ENCODE results near the gene MYCBP2. TPM values are rescaled to one million over a fixed set of nuclear protein-coding genes. Genes with fewer than 3 reads are reported as not detected.

The MYCBP2 gene
- polyA plus RNA-seq, 2 of the 4 experiments (the other 2 are of a cell fraction): 15.8 to 37.8 TPM

GRCh38 chr13:77222909-77223308, 104.0 kb downstream of the MYCBP2 start:
- CTCF ChIA-PET: no interaction called here
- Histone ChIP-seq H3K4me2 (no peak overlapping the region), H3K4me3 (no peak overlapping the region), H3K9me3 (no peaks in the 10 kb centered on the region), H3K4me1 (no peaks in the 10 kb centered on the region), H3K27ac (no peak overlapping the region)
- DNase-seq (ENCODE audit: low read depth in 1 of 2, low spot score in 1 of 2) (no peak), FAIRE-seq (no peak), ATAC-seq (no peak)
- TF ChIP-seq NPAS2 (CRISPR knock-in tag; IDR thresholded peaks at IDR 0.05; ENCODE audit: borderline replicate concordance) (no peak), HOXB13 (CRISPR knock-in tag; IDR thresholded peaks at IDR 0.05; ENCODE audit: low read depth) (no peak), KDM5A (IDR thresholded peaks at IDR 0.05) (no peak), USF2 (IDR thresholded peaks at IDR 0.05) (no peak), EHMT2 (IDR thresholded peaks at IDR 0.05; ENCODE audit: low read depth) (no peak), RAD21 (conservative IDR thresholded peaks at IDR 0.05 in 1 of 2, IDR thresholded peaks at IDR 0.05 in 1 of 2) (no peak), BHLHE40 (IDR thresholded peaks at IDR 0.05; ENCODE audit: low read depth, low read length) (no peak), SREBF2 (IDR thresholded peaks at IDR 0.05) (no peak), FOSB (CRISPR knock-in tag; IDR thresholded peaks at IDR 0.05) (no peak), RARB (CRISPR knock-in tag; IDR thresholded peaks at IDR 0.05) (no peak), SMC3 (IDR thresholded peaks at IDR 0.05) (no peak), MAFK (IDR thresholded peaks at IDR 0.05; ENCODE audit: partially characterized antibody) (no peak), JUN (IDR thresholded peaks at IDR 0.05) (no peak)
- TF ChIP-seq, protein P1, sequence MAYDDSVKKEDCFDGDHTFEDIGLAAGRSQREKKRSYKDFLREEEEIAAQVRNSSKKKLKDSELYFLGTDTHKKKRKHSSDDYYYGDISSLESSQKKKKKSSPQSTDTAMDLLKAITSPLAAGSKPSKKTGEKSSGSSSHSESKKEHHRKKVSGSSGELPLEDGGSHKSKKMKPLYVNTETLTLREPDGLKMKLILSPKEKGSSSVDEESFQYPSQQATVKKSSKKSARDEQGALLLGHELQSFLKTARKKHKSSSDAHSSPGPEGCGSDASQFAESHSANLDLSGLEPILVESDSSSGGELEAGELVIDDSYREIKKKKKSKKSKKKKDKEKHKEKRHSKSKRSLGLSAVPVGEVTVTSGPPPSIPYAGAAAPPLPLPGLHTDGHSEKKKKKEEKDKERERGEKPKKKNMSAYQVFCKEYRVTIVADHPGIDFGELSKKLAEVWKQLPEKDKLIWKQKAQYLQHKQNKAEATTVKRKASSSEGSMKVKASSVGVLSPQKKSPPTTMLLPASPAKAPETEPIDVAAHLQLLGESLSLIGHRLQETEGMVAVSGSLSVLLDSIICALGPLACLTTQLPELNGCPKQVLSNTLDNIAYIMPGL (CRISPR knock-in tag; IDR thresholded peaks at IDR 0.05; ENCODE audit: borderline replicate concordance): no peak
- POLR2A ChIA-PET: no interaction called here
- 91% methylated on average over 3 of the region's 3 CpGs for WGBS (ENCODE audit: missing lambda C conversion rate)

DNA sequence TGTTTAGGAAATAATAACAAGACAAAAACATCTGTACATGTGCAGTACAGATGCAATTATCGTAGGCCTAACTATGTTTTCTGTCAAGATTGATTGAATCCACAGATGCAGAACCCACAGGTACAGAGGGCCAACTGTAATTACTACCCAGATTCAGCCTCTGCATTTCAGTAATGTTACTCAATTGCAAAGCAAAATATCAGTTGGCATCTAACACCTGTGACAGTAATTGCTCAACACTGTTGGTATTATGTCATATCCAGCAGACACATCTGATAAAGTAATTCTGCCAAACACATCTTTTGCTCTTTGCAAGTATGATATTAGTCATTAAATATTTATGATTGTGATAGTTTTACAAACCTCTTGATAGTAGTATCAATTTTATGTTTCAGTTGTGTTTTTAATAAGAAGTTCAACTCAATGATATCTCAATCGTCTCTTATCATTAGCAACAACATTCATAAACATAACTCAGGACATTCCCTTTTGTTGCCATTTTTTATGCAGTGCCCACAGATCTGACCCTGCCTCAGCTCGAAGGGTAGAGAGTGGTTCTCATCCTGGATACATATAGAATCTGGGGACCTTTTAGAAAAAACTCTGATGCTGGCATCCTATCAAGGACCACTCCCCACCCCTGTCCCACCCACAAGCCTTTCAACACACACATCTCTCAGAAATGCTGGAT, 104.7 kb downstream of the MYCBP2 start:
- FAIRE-seq: no peak
- no peak for ATAC-seq
- Histone ChIP-seq H3K27ac (no peak overlapping the region), H3K4me1 (no peaks in the 10 kb centered on the region), H3K4me2 (no peak overlapping the region), H3K9me3 (no peaks in the 10 kb centered on the region), H3K4me3 (no peak overlapping the region)
- ChIA-PET CTCF (no interaction called here), POLR2A (no interaction called here)
- DNase-seq (ENCODE audit: low read depth in 1 of 2, low spot score in 1 of 2): no peak
- TF ChIP-seq CEBPB (IDR thresholded peaks at IDR 0.05) (no peak), BHLHE40 (IDR thresholded peaks at IDR 0.05; ENCODE audit: low read depth, low read length) (no peak), RNF2 (IDR thresholded peaks at IDR 0.05; ENCODE audit: borderline replicate concordance, low read depth) (no peak), JUNB (IDR thresholded peaks at IDR 0.05) (no peak), CHD4 (IDR thresholded peaks at IDR 0.05; ENCODE audit: borderline replicate concordance) (no peak), ZC3H11A (IDR thresholded peaks at IDR 0.05) (no peak)
- TF ChIP-seq, protein P2, sequence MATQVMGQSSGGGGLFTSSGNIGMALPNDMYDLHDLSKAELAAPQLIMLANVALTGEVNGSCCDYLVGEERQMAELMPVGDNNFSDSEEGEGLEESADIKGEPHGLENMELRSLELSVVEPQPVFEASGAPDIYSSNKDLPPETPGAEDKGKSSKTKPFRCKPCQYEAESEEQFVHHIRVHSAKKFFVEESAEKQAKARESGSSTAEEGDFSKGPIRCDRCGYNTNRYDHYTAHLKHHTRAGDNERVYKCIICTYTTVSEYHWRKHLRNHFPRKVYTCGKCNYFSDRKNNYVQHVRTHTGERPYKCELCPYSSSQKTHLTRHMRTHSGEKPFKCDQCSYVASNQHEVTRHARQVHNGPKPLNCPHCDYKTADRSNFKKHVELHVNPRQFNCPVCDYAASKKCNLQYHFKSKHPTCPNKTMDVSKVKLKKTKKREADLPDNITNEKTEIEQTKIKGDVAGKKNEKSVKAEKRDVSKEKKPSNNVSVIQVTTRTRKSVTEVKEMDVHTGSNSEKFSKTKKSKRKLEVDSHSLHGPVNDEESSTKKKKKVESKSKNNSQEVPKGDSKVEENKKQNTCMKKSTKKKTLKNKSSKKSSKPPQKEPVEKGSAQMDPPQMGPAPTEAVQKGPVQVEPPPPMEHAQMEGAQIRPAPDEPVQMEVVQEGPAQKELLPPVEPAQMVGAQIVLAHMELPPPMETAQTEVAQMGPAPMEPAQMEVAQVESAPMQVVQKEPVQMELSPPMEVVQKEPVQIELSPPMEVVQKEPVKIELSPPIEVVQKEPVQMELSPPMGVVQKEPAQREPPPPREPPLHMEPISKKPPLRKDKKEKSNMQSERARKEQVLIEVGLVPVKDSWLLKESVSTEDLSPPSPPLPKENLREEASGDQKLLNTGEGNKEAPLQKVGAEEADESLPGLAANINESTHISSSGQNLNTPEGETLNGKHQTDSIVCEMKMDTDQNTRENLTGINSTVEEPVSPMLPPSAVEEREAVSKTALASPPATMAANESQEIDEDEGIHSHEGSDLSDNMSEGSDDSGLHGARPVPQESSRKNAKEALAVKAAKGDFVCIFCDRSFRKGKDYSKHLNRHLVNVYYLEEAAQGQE (IDR thresholded peaks at IDR 0.05): no peak
- TF ChIP-seq, protein P3, sequence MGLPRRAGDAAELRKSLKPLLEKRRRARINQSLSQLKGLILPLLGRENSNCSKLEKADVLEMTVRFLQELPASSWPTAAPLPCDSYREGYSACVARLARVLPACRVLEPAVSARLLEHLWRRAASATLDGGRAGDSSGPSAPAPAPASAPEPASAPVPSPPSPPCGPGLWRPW (IDR thresholded peaks at IDR 0.05): no peak
- WGBS (ENCODE audit: missing lambda C conversion rate): 77% methylated on average over 3 of the region's 3 CpGs
